Mesenchymal stem cell (in vitro differentiated cells and primary cell): ENCODE data around the gene NHERF1.
A peak's percentile ranks its signal among the peaks of the same experiment; 100 is the strongest.

Source experiments
- DNase-seq: peaks from one replicate; pipeline ENCODE4 v3.0.0-alpha.2; 2013
- H2AFZ ChIP-seq: one replicate; pipeline ENCODE4 v1.6.1; 2013; ENCODE audit warnings: low read depth, mild to moderate bottlenecking, control low read depth, inconsistent platforms, low read length, moderate library complexity
- H2AK5ac ChIP-seq: 2 replicates; pipeline ENCODE4 v1.6.1; 2013; ENCODE audit warnings: low read length, moderate library complexity, mild to moderate bottlenecking, inconsistent platforms; ENCODE audit not compliant: severe bottlenecking
- H2BK120ac ChIP-seq: one replicate; pipeline ENCODE4 v1.6.1; 2013; ENCODE audit warnings: low read depth, mild to moderate bottlenecking, inconsistent platforms, low read length, moderate library complexity
- H2BK12ac ChIP-seq, 2 experiments: one replicate each; pipeline ENCODE4 v1.6.1; 2013; ENCODE audit warnings: inconsistent platforms in 2 of 2, low read length in 2 of 2, mild to moderate bottlenecking in 2 of 2, moderate library complexity in 2 of 2, control low read depth in 1 of 2
- H2BK15ac ChIP-seq: one replicate; pipeline ENCODE4 v1.6.1; 2013; ENCODE audit warnings: mild to moderate bottlenecking, low read depth, inconsistent platforms; ENCODE audit not compliant: poor library complexity, severe bottlenecking
- H2BK5ac ChIP-seq: 2 replicates; pipeline ENCODE4 v1.6.1; 2013; ENCODE audit warnings: low read depth, mild to moderate bottlenecking, low read length, control low read depth, inconsistent platforms; ENCODE audit not compliant: poor library complexity, severe bottlenecking
- H3K14ac ChIP-seq, 2 experiments: one replicate each; pipeline ENCODE4 v1.6.1; 2013; ENCODE audit warnings: inconsistent platforms in 2 of 2, low read length in 2 of 2, control low read depth in 1 of 2, mild to moderate bottlenecking in 1 of 2, moderate library complexity in 1 of 2
- H3K18ac ChIP-seq, 2 experiments: one replicate each; pipeline ENCODE4 v1.6.1; 2013; ENCODE audit warnings: inconsistent platforms in 2 of 2, low read length in 2 of 2, control low read depth in 1 of 2, low read depth in 1 of 2, mild to moderate bottlenecking in 1 of 2
- H3K23ac ChIP-seq, 2 experiments: one replicate each; pipeline ENCODE4 v1.6.1; 2013; ENCODE audit warnings: inconsistent platforms in 2 of 2, low read length in 2 of 2, mild to moderate bottlenecking in 2 of 2, moderate library complexity in 2 of 2, control low read depth in 1 of 2
- H3K27ac ChIP-seq: 2 replicates; pipeline ENCODE4 v1.5.1; 2013; ENCODE audit warnings: mild to moderate bottlenecking, moderate library complexity, low read length, control low read depth, inconsistent platforms; ENCODE audit not compliant: poor library complexity, severe bottlenecking
- H3K27me3 ChIP-seq, 2 experiments: 2 replicates each; pipeline versions ENCODE4 v1.6.1 to v1.7.0; 2013; ENCODE audit warnings: low read length in 2 of 2, mild to moderate bottlenecking in 2 of 2, moderate library complexity in 2 of 2, control low read depth in 1 of 2, inconsistent platforms in 1 of 2; ENCODE audit not compliant: control insufficient read depth in 1 of 2, insufficient read depth in 1 of 2
- H3K36me3 ChIP-seq, 2 experiments: 2 replicates each; pipeline versions ENCODE4 v1.6.1 to v1.7.0; 2013; ENCODE audit warnings: low read length in 2 of 2, control low read depth in 1 of 2, inconsistent platforms in 1 of 2, low read depth in 1 of 2, mild to moderate bottlenecking in 1 of 2; ENCODE audit not compliant: insufficient read depth in 2 of 2, control insufficient read depth in 1 of 2
- H3K4ac ChIP-seq, 2 experiments: one replicate each; pipeline ENCODE4 v1.6.1; 2013; ENCODE audit warnings: inconsistent platforms in 2 of 2, low read length in 2 of 2, mild to moderate bottlenecking in 2 of 2, moderate library complexity in 2 of 2, control low read depth in 1 of 2, low read depth in 1 of 2
- H3K4me1 ChIP-seq: 2 replicates; pipeline ENCODE4 v1.6.1; 2013; ENCODE audit warnings: low read depth, low read length, control low read depth; ENCODE audit not compliant: control insufficient read depth, insufficient read depth
- H3K4me2 ChIP-seq: 2 replicates; pipeline ENCODE4 v1.6.1; 2013; ENCODE audit warnings: low read length, mild to moderate bottlenecking, inconsistent platforms; ENCODE audit not compliant: poor library complexity, severe bottlenecking
- H3K4me3 ChIP-seq, 2 experiments: 2 replicates each; pipeline versions ENCODE4 v1.5.1 to v1.7.0; 2013; ENCODE audit warnings: low read length in 2 of 2, mild to moderate bottlenecking in 2 of 2, control low read depth in 1 of 2, low read depth in 1 of 2; ENCODE audit not compliant: insufficient read depth in 1 of 2
- H3K79me1 ChIP-seq: replicated peaks from 2 replicates; pipeline ENCODE4 v1.6.1; 2013; ENCODE audit warnings: mild to moderate bottlenecking, control low read depth, low read length, inconsistent platforms; ENCODE audit not compliant: poor library complexity, severe bottlenecking
- H3K9ac ChIP-seq: 2 replicates; pipeline ENCODE4 v1.7.0; 2013; ENCODE audit warnings: mild to moderate bottlenecking, low read length, moderate library complexity
- H3K9me3 ChIP-seq: 2 replicates; pipeline ENCODE4 v1.7.0; 2013; ENCODE audit warnings: mild to moderate bottlenecking, low read length; ENCODE audit not compliant: control insufficient read depth
- H4K8ac ChIP-seq: one replicate; pipeline ENCODE4 v1.6.1; 2013; ENCODE audit warnings: inconsistent platforms, mild to moderate bottlenecking, low read length, moderate library complexity
- H4K91ac ChIP-seq: one replicate; pipeline ENCODE4 v1.6.1; 2013; ENCODE audit warnings: mild to moderate bottlenecking, low read length, inconsistent platforms
- WGBS: methylation state at CpG from one replicate; pipeline ENCODE4 v1.1.7; 2013; ENCODE audit warnings: mixed read lengths; 5-methylcytosine and 5-hydroxymethylcytosine counted together

The NHERF1 gene

DNA sequence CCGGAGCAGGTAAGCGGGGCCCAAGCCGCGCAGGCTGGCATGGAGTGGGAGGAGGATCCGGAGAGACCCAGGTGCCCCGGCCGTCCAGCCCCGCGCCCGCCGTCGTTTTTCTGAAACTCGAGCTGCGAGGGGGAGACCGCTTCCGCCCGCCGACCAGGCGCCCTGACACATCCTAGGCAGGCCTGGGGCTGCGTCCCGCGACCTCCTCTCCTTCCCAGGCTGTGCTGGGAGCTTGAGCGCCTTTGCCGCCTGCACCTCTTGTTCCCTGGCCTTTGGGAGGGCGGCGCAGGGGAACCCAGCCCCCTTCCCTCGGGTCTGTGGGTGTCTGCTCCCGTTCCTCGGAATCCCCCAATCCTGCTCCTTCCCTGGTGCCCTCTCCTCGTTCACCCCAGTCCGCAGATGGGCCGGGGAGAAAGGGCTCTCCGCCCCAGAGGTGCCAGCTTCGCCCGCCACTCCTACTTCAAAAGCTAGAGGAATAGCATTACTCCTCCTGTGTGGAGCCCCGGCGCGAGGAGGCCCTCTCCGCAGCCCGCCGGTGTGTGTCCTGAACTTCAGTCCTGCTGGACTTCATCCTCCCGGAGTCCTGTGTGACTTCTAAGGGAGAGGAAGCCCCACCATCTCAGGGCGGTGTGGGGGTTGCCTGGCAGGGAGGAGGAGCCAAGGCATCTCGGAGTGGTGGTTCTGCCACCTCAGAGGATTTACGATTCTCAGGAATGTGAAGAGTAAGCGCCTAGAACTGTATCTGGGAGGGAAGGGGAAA lies 1.0 kb downstream of the NHERF1 start:
- Histone ChIP-seq H3K4me1 (peaks cover 41% of the 10 kb centered on the region), H2AK5ac (no peak overlapping the region), H3K4me2 (peak overlapping the region; percentile 92), H3K9me3 (no peaks in the 10 kb centered on the region), H4K91ac (peak overlapping the region; percentile 14), H3K23ac (peak overlapping the region; percentile 37 to 83), H2BK5ac (peak overlapping the region; percentile 46), H3K79me1 (peaks cover 15% of the 10 kb centered on the region), H3K27ac (peak overlapping the region; percentile 61), H3K9ac (peak overlapping the region; percentile 71), H2AFZ (peak overlapping the region; percentile 24), H2BK120ac (peak overlapping the region; percentile 36), H2BK12ac (peak overlapping the region in 1 of 2 experiments; percentile 80), H3K4ac (peak overlapping the region; percentile 44 to 70), H3K36me3 (peaks cover 0 to 14% of the 10 kb centered on the region in 2 experiments), H3K14ac (peak overlapping the region in 1 of 2 experiments; percentile 94), H4K8ac (peak overlapping the region; percentile 38), H2BK15ac (peak overlapping the region; percentile 2), H3K27me3 (peaks cover 0 to 3% of the 10 kb centered on the region in 2 experiments), H3K4me3 (peak overlapping the region; percentile 75 to 87), H3K18ac (peak overlapping the region; percentile 79 to 87)
- WGBS: under 1% methylated on average over 41 of the region's 46 CpGs
- peak; percentile 61 for DNase-seq

DNA sequence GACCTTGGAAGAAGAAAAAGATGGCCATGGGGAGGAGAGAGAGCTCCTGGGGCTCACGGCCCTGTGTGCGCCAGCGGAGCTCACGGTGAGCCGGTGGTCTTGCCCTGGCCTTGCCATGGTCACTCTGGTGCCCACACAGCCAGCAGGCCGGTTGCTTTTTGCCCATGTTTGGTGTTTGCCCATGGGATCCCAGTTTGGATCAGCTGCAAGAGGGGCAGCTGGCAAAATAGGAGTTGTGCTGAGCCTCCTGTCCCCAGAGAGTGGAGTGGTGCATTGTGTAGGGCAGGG lies 1.6 kb downstream of the NHERF1 start:
- WGBS: 59% methylated on average over 5 of the region's 6 CpGs
- Histone ChIP-seq H3K27me3 (peaks cover 0 to 3% of the 10 kb centered on the region in 2 experiments), H2BK5ac (no peak overlapping the region), H4K8ac (peak overlapping the region; percentile 77), H3K79me1 (peaks cover 18% of the 10 kb centered on the region), H3K4me2 (peak overlapping the region; percentile 92), H2BK120ac (no peak overlapping the region), H3K4ac (peak overlapping the region; percentile 34 to 85), H2BK12ac (peak overlapping the region in 1 of 2 experiments; percentile 65), H4K91ac (peak overlapping the region; percentile 83), H3K23ac (no peak overlapping the region), H2AFZ (no peak overlapping the region), H3K14ac (peak overlapping the region in 1 of 2 experiments; percentile 76), H3K4me3 (peak overlapping the region; percentile 75 to 87), H2AK5ac (peak overlapping the region; percentile 54), H3K4me1 (peaks cover 41% of the 10 kb centered on the region), H2BK15ac (no peak overlapping the region), H3K9ac (peak overlapping the region; percentile 71), H3K9me3 (no peaks in the 10 kb centered on the region), H3K27ac (peak overlapping the region; percentile 54), H3K36me3 (peaks cover 0 to 16% of the 10 kb centered on the region in 2 experiments), H3K18ac (peak overlapping the region in 1 of 2 experiments; percentile 67)
- no peak for DNase-seq

DNA sequence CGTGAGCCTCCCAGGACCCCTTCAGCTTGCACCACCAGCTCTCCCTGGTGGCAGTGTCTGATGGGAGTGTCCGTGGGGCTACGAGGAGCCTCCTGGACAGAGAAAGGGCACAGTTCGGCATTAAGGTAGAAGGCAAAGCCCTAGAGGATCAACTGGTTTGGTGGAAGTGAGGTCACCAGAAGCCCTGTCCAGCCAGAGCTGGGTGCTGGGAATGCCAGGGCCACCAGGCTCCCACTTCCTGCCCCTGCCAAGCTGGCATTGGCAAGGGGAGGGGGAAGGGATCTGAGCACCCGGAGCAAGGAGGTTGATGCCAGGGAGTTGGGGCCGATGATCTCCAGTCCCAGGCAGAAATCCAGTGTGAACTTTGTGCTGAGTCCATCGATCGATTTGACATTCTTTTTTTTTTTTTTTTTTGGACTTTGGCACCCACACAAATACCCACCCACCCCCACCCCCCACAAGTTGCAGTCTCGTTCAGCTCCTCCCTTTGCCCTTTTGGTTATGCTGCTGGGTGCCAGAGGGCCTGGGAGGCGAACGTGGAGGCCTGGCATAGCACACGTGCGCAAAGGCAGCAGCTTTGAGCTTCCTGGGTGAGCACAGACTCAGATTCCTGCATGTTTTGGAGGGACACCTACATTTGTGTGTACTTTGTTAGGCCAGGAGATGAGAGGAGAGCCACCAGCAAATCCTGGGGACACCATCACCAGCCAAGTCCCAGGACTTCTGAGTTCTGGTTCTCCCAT lies 2.1 kb downstream of the NHERF1 start:
- Histone ChIP-seq H3K4me1 (peaks cover 40% of the 10 kb centered on the region), H3K36me3 (peaks cover 0 to 21% of the 10 kb centered on the region in 2 experiments), H2BK5ac (no peak overlapping the region)

DNA sequence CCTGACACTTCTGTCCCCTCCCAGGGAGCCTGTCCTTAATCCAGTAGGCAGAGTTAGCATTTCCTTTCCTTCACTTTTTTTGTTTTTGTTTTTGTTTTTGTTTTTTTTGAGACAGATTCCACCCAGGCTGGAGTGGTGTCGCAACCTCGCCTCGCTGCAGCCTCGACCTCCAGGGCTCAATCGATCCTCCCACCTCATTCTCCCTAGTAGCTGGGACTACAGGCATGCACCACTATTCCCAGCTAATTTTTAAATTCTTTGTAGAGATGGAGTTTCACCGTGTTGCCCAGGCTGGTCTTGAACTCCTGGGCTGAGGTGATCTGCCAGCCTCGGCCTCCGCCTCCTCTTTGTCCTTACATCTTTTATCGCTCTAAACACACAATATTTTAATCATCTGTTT lies 4.0 kb downstream of the NHERF1 start:
- H4K91ac ChIP-seq: no peak overlapping the region
- H3K27ac ChIP-seq: no peak overlapping the region
- H3K36me3 ChIP-seq: peaks cover 0 to 22% of the 10 kb centered on the region in 2 experiments
- H3K27me3 ChIP-seq: peaks cover 0 to 3% of the 10 kb centered on the region in 2 experiments
- H2BK120ac ChIP-seq: no peak overlapping the region
- WGBS: 89% methylated on average over 9 of the region's 9 CpGs
- no peak overlapping the region for H3K9ac ChIP-seq
- H2AK5ac ChIP-seq: no peak overlapping the region
- H3K4ac ChIP-seq: no peak overlapping the region
- H2BK12ac ChIP-seq: no peak overlapping the region
- H2AFZ ChIP-seq: no peak overlapping the region
- peaks cover 42% of the 10 kb centered on the region for H3K4me1 ChIP-seq
- H3K23ac ChIP-seq: no peak overlapping the region
- H3K4me3 ChIP-seq: no peak overlapping the region
- H4K8ac ChIP-seq: no peak overlapping the region
- no peak overlapping the region for H3K4me2 ChIP-seq
- no peak overlapping the region for H3K14ac ChIP-seq
- no peak for DNase-seq
- H3K18ac ChIP-seq: no peak overlapping the region
- no peak overlapping the region for H2BK15ac ChIP-seq
- peaks cover 31% of the 10 kb centered on the region for H3K79me1 ChIP-seq
- H3K9me3 ChIP-seq: no peaks in the 10 kb centered on the region
- no peak overlapping the region for H2BK5ac ChIP-seq

More for the DNA sequence above, 2.1 kb downstream of the NHERF1 start:
- Histone ChIP-seq H3K9me3 (no peaks in the 10 kb centered on the region), H3K23ac (peak overlapping the region in 1 of 2 experiments; percentile 10), H2AFZ (no peak overlapping the region), H2BK12ac (peak overlapping the region; percentile 57 to 65), H3K27ac (peak overlapping the region; percentile 54), H3K79me1 (peaks cover 23% of the 10 kb centered on the region), H2BK15ac (peak overlapping the region; percentile 13), H3K4me2 (peak overlapping the region; percentile 92), H4K8ac (peak overlapping the region; percentile 77), H3K14ac (peak overlapping the region in 1 of 2 experiments; percentile 76), H3K27me3 (peaks cover 0 to 3% of the 10 kb centered on the region in 2 experiments), H3K9ac (no peak overlapping the region), H4K91ac (peak overlapping the region; percentile 83), H3K18ac (peak overlapping the region in 1 of 2 experiments; percentile 67), H3K4me3 (peak overlapping the region; percentile 75 to 87), H2BK120ac (no peak overlapping the region), H3K4ac (peak overlapping the region; percentile 34 to 85), H2AK5ac (peak overlapping the region; percentile 54)
- WGBS: 68% methylated on average over 13 of the region's 13 CpGs
- DNase-seq: no peak
